OCI-LY1 (cell line): ENCODE results near the gene C11orf24.

ENCODE experiments used
- CTCF ChIP-seq: fragments of 200-600 bp; sonication (generic), shearing (Covaris generic); IDR thresholded peaks from 2 replicates; pipeline ENCODE4 v1.5.1; 2017; ENCODE audit warnings: mild to moderate bottlenecking, antibody characterized with exemption, low read length, moderate library complexity, mixed read lengths
- EZH2 ChIP-seq: fragments of 200-600 bp; sonication (generic), shearing (Covaris generic); IDR thresholded peaks from 2 replicates; pipeline ENCODE4 v1.8.0; 2017; ENCODE audit warnings: borderline replicate concordance, mixed run types, mild to moderate bottlenecking, antibody characterized with exemption, low read length, moderate library complexity, mixed read lengths

- no peak for TF ChIP-seq CTCF
- no peak for TF ChIP-seq EZH2
Measured at GRCh38 chr11:68295271-68295670, 23.5 kb upstream of the C11orf24 start.
